Right lobe of liver (tissue), 4 donors: ENCODE data around the gene SLC2A10.

ENCODE experiments used
- CTCF ChIP-seq, 4 donors: fragments of 200-600 bp in 3 of 4; fragments of 450-650 bp in 1 of 4; IDR thresholded peaks; one replicate each; pipeline versions ENCODE4 v1.5.1 to v1.8.0; 2016 to 2022; ENCODE audit warnings: antibody characterized with exemption in 4 of 4, mild to moderate bottlenecking in 2 of 4
- POLR2A ChIP-seq: fragments of 450-650 bp; IDR thresholded peaks from one replicate; pipeline ENCODE4 v1.6.1; 2017; ENCODE audit warnings: antibody characterized with exemption, mild to moderate bottlenecking
- donor health status: DM: no; HTN: no; CAD: no.
- donor health status: DM: no; HTN: no; CAD: no.
- donor health status: DM: no; HTN: yes; CAD: no.

- TF ChIP-seq CTCF (IDR thresholded peaks at IDR 0.05) (no peak), POLR2A (no peak)
Observed at GRCh38 chr20:46689754-46690085, 19.7 kb upstream of the SLC2A10 start.
